ENCODE data around the gene WNT1.

DNA sequence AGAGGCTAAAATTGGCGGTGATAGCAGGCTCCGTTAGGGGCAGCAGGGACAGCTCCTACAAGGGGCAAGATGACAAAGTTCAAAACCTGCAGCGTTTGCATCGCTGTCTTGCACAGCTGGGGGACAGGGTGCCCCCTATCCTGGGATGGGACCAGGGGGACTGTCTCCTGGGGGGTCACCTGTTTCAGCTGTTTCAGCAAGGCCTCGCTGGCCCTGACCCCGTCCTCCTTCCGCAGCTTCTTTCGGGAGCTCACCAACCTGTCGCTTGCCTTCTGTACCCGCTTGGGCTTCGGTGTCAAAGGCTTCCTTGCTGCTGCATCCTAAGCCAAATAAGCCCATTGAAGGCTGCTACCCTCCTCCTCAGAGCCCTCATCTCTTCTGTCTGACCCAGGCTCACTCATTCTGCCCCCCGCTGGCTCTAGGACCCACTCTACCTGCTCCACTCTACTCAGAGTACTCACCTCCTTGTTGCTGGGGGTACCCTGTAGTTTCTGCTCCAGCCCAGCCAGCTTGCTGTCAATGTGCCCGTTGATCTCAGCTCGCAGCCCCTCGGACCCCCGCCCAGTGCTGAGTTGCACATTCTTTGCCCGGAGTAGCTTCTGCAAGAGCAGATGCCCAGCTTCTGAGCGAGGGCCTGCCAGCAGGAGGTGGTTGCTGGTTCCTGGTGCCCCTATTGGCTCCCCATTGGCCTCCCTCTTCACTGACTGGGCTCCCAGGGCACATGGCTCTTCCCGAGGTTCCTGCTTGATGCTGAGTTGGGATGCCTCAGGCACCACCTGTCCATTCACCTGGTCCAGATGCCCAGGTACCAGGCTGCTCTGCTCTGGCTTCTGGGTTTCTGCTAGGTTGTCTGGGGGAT, 52.8 kb downstream of the WNT1 start:
- TF ChIP-seq POLR2AphosphoS5 (IDR thresholded peaks at IDR 0.05; ENCODE audit: borderline replicate concordance, low read depth, low read length) = no peak
- TF ChIP-seq EZH2 (IDR thresholded peaks at IDR 0.05) = no peak
- TF ChIP-seq FOXP2 (optimal IDR thresholded peaks at IDR 0.05; ENCODE audit: control extremely low read depth, extremely low read length, insufficient read depth) = no peak
